Large intestine (tissue), 3 donors: ENCODE measurements around the gene COMMD3. TPM values are rescaled to one million over a fixed set of nuclear protein-coding genes. Genes with fewer than 3 reads are reported as not detected.

Source experiments
- DNase-seq, 2 donors: peaks; one replicate each; pipeline versions ENCODE4 v3.0.0 to v3.0.0-alpha.2; 2013
- H3K27ac ChIP-seq: one replicate; pipeline ENCODE4 v1.5.1; 2013; ENCODE audit warnings: low read length
- H3K27me3 ChIP-seq: 2 replicates; pipeline ENCODE4 v1.6.1; 2013; ENCODE audit warnings: low read length; ENCODE audit not compliant: control insufficient read depth, insufficient read depth
- H3K36me3 ChIP-seq: 2 replicates; pipeline ENCODE4 v1.6.1; 2013; ENCODE audit warnings: low read length; ENCODE audit not compliant: control insufficient read depth, insufficient read depth
- H3K4me1 ChIP-seq: one replicate; pipeline ENCODE4 v1.6.1; 2013; ENCODE audit warnings: low read length; ENCODE audit not compliant: control insufficient read depth, insufficient read depth
- H3K4me3 ChIP-seq: one replicate; pipeline ENCODE4 v1.5.1; 2013; ENCODE audit warnings: low read length
- H3K9me3 ChIP-seq: one replicate; pipeline ENCODE4 v1.6.1; 2013; ENCODE audit warnings: mild to moderate bottlenecking, low read depth, low read length, moderate library complexity; ENCODE audit not compliant: control insufficient read depth
- WGBS: methylation state at CpG from one replicate; pipeline ENCODE4 v1.1.5; 2013; ENCODE audit warnings: low lambda C conversion rate; ENCODE audit not compliant: insufficient coverage; 5-methylcytosine and 5-hydroxymethylcytosine counted together
- polyA plus RNA-seq: library from polyadenylated mRNA; unstranded; fragments of 120-200 nt; gene quantifications from one replicate; pipeline ENCODE4 v1.2.1, GENCODE V29; 2013

COMMD3 gene
- polyA plus RNA-seq, 1 donor = 69.2 TPM

GRCh38 chr10:22365644-22366434 lies 49.7 kb downstream of the COMMD3 start:
- Histone ChIP-seq H3K27ac (no peak overlapping the region), H3K4me1 (no peaks in the 10 kb centered on the region), H3K36me3 (no peaks in the 10 kb centered on the region), H3K9me3 (no peaks in the 10 kb centered on the region), H3K4me3 (no peak overlapping the region), H3K27me3 (no peaks in the 10 kb centered on the region)
- WGBS = 100% methylated on average over 2 of the region's 4 CpGs
- no peak for DNase-seq

DNA sequence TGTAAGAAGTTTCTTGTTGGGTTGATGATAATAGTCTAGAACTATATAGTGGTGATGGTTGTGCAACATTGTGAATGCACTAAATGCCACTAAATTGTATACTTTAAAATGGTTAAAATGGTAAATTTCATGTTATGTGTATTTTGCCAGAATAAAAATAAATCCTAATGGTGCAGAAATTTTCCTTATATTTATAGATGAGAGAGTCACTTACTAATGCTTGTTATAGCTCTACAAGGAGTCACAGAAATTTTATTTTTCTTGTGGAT lies 50.2 kb downstream of the COMMD3 start:
- Histone ChIP-seq H3K27me3 (no peaks in the 10 kb centered on the region), H3K9me3 (no peaks in the 10 kb centered on the region), H3K36me3 (no peaks in the 10 kb centered on the region), H3K4me3 (no peak overlapping the region), H3K4me1 (no peaks in the 10 kb centered on the region), H3K27ac (no peak overlapping the region)
- no peak for DNase-seq

DNA sequence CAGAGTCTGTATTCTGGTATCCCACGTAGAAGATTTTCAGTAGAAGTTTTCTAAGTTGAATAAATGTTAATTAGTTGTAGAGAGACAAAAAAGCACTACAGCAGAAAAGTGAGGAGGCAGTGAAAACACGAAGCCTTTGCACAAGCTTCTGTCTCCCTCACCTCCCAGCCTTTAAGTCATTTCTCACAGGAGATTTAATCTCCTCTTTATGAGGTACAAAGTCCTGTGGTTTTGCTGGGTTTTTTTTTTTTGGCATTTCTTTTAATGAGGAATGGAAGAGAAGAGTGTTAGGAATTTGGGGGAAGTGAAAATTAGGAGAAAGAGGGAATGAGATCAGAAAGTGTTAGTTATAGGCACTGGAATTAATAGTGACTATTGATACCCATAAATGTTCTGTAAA lies 50.6 kb downstream of the COMMD3 start:
- Histone ChIP-seq H3K36me3 (no peaks in the 10 kb centered on the region), H3K4me3 (no peak overlapping the region), H3K4me1 (no peaks in the 10 kb centered on the region), H3K9me3 (no peaks in the 10 kb centered on the region), H3K27ac (no peak overlapping the region), H3K27me3 (no peaks in the 10 kb centered on the region)
- 0% methylated on average over 1 of the region's 2 CpGs for WGBS
- DNase-seq = peak in 1 of 2 donors; percentile 31

DNA sequence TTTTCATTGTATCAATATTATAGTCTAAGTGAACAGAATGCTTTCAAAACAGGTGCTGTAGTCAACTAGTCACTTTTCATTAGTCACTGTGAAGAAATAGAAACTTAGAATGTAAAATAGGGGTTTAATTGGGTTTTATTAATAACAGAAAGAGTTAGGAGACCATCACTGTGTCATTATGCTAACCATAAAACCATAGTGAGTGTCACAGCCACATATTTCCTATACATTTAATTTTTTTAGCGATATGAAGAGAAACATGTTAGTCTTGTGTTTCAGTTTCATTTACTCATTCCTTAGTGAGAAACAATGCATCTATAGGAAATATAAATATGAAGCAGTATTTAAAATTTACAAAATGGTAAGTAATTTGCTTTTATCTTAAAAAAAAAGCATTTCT lies 51.3 kb downstream of the COMMD3 start:
- H3K4me3 ChIP-seq = no peak overlapping the region
- no peak for DNase-seq
- whole genome bisulfite sequencing = 100% methylated on average over 1 of the region's 1 CpG
- H3K27me3 ChIP-seq = no peaks in the 10 kb centered on the region
- no peaks in the 10 kb centered on the region for H3K9me3 ChIP-seq
- H3K4me1 ChIP-seq = no peaks in the 10 kb centered on the region
- no peaks in the 10 kb centered on the region for H3K36me3 ChIP-seq
- H3K27ac ChIP-seq = no peak overlapping the region

DNA sequence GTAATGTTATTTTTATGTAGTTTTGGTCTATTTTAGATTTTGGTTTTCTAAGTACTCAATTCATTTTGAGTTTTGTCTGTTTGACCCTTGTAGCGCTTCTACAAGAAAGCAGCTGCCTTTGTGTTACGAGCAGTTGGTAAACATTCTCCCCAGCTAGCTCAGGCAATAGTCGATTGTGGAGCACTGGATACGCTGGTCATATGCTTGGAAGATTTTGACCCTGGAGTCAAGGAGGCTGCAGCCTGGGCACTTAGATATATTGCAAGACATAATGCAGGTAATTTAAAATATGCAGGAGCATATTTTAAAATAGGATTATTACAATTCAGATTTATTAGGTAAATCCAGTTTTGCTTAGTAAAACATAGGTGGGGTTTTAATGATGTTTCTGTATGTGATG lies 52.2 kb downstream of the COMMD3 start:
- DNase-seq = no peak
- Histone ChIP-seq H3K9me3 (no peaks in the 10 kb centered on the region), H3K36me3 (no peaks in the 10 kb centered on the region), H3K27me3 (no peaks in the 10 kb centered on the region), H3K4me1 (no peaks in the 10 kb centered on the region), H3K4me3 (no peak overlapping the region), H3K27ac (no peak overlapping the region)
- 80% methylated on average over 1 of the region's 4 CpGs for WGBS

- Histone ChIP-seq H3K27me3 (no peaks in the 10 kb centered on the region), H3K9me3 (no peaks in the 10 kb centered on the region), H3K4me3 (no peak overlapping the region), H3K27ac (no peak overlapping the region), H3K4me1 (no peaks in the 10 kb centered on the region), H3K36me3 (no peaks in the 10 kb centered on the region)
- WGBS = no CpG with 5 or more reads among the region's 2 CpGs
- DNase-seq = no peak
Observed at GRCh38 chr10:22368981-22369380, 52.8 kb downstream of the COMMD3 start.

DNA sequence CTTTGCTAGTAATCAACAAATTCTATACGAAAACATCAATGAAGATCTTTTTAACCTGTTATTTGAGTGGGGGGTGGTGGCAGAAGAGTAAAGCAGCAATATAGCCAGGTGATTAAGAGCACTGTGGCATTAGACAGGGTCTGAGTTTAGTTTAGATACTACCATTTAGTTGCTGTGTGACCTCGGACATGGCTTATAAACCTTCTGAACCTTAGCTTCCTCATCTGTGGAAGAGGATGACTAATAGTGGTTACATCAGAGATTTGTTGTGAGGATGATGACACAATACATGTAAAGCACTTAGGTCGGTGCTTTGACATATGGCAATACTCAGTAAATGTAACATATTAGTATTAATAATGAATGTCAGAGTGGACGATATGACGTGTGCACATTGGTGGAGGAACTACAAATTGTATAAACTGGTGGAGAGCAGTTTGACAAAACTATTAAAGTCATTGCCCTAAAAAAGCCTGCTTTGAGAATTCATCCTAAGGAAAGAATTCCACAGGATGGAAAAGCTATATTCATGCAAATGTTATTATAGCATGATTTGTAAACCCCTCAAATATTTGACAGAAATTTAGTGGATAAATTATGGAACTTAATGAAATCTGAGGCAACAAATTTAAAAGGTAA lies 53.4 kb downstream of the COMMD3 start:
- Histone ChIP-seq H3K27ac (no peak overlapping the region), H3K9me3 (no peaks in the 10 kb centered on the region), H3K4me1 (no peaks in the 10 kb centered on the region), H3K4me3 (no peak overlapping the region), H3K27me3 (no peaks in the 10 kb centered on the region), H3K36me3 (no peaks in the 10 kb centered on the region)
- no peak for DNase-seq
- WGBS = 100% methylated on average over 4 of the region's 5 CpGs

Other genes starting within 250 kb of the COMMD3 start
- gene EBLN1, start 98.4 kb upstream of the COMMD3 start, polyA plus RNA-seq = not detected
- 46.6 TPM for gene BMI1, start 4.7 kb downstream of the COMMD3 start, polyA plus RNA-seq
- 0.19 TPM for gene SPAG6, start 29.1 kb downstream of the COMMD3 start, polyA plus RNA-seq